ENCODE data around the gene PDLIM5.

DNA sequence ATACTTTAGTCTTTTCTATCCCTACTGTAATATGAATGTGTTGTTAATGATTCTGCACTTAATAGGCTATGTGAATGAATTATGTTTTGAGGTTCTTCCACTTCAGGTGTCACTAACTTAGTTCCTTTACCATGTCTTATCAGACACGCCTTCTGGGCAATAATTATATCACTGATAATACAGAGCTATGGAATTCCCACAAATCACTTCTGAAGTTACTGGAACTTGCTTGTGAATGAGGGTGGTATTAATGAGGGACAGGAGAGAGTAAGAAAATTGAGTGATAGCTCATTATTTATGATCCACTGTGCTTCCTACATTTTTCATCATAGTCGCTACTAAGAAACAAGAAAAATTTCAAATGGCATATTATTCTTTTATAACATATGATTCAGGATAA, 130.0 kb downstream of the PDLIM5 start:
- TF ChIP-seq, protein P1, sequence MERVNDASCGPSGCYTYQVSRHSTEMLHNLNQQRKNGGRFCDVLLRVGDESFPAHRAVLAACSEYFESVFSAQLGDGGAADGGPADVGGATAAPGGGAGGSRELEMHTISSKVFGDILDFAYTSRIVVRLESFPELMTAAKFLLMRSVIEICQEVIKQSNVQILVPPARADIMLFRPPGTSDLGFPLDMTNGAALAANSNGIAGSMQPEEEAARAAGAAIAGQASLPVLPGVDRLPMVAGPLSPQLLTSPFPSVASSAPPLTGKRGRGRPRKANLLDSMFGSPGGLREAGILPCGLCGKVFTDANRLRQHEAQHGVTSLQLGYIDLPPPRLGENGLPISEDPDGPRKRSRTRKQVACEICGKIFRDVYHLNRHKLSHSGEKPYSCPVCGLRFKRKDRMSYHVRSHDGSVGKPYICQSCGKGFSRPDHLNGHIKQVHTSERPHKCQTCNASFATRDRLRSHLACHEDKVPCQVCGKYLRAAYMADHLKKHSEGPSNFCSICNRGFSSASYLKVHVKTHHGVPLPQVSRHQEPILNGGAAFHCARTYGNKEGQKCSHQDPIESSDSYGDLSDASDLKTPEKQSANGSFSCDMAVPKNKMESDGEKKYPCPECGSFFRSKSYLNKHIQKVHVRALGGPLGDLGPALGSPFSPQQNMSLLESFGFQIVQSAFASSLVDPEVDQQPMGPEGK (CRISPR knock-in tag; IDR thresholded peaks at IDR 0.05; ENCODE audit: borderline replicate concordance) = no peak
- no peak for TF ChIP-seq ARNTL (CRISPR knock-in tag; IDR thresholded peaks at IDR 0.05; ENCODE audit: borderline replicate concordance, low read depth)
- TF ChIP-seq ZFP3 (CRISPR knock-in tag; IDR thresholded peaks at IDR 0.05) = no peak
- no peak for TF ChIP-seq PPARA (CRISPR knock-in tag; IDR thresholded peaks at IDR 0.05; ENCODE audit: borderline replicate concordance)
- TF ChIP-seq BACH2 (CRISPR knock-in tag; IDR thresholded peaks at IDR 0.05; ENCODE audit: borderline replicate concordance) = no peak

Measured in SK-N-SH treated with all-trans-retinoic acid at 6 μM for 48 hours (cell line).